H1 (cell line): ENCODE measurements around the gene OR52W1. TPM values are rescaled to one million over a fixed set of nuclear protein-coding genes. Genes with fewer than 3 reads are reported as not detected.

Source experiments
- CTCF ChIA-PET: fragments of 300-600 bp; sonication (Branson Sonifier 250); formaldehyde crosslinking; loops from one replicate; lab custom pipeline; 2021; ENCODE audit not compliant: partially characterized antibody; lab: Charles Lee
- POLR2A ChIA-PET: fragments of 300-600 bp; sonication (Branson Sonifier 250); formaldehyde crosslinking; loops from one replicate; lab custom pipeline; 2021; ENCODE audit warnings: inconsistent platforms; ENCODE audit not compliant: partially characterized antibody; lab: Charles Lee
- DNase-seq, 2 experiments: peaks; one replicate each; pipeline versions ENCODE4 v3.0.0 to v3.0.0-alpha.2; 2010 to 2022; ENCODE audit warnings: low spot score in 2 of 2, low read depth in 1 of 2, mixed read lengths in 1 of 2
- FAIRE-seq: peaks from 2 replicates; lab custom pipeline; 2011; peaks lifted over from hg19 to GRCh38; lab: Jason Lieb, UNC
- H2AFZ ChIP-seq: 2 replicates; pipeline ENCODE4 v1.8.1; 2012; ENCODE audit warnings: low read length, inconsistent platforms
- H2AK5ac ChIP-seq: 2 replicates; pipeline ENCODE4 v1.6.1; 2013; ENCODE audit warnings: low read depth, low read length
- H2BK120ac ChIP-seq: replicated peaks from 2 replicates; pipeline ENCODE3; 2013; ENCODE audit warnings: low read depth, low read length, inconsistent platforms
- H2BK12ac ChIP-seq: 2 replicates; pipeline ENCODE4 v1.6.1; 2013; ENCODE audit warnings: low read depth, low read length
- H2BK15ac ChIP-seq: 2 replicates; pipeline ENCODE4 v1.6.1; 2013; ENCODE audit warnings: low read length
- H2BK20ac ChIP-seq: 2 replicates; pipeline ENCODE4 v1.6.1; 2013; ENCODE audit warnings: low read length
- H2BK5ac ChIP-seq: 2 replicates; pipeline ENCODE4 v1.6.1; 2013; ENCODE audit warnings: low read depth, low read length
- H3K14ac ChIP-seq: 2 replicates; pipeline ENCODE4 v1.6.1; 2013; ENCODE audit warnings: inconsistent platforms; ENCODE audit not compliant: insufficient read length
- H3K18ac ChIP-seq: 2 replicates; pipeline ENCODE4 v1.6.1; 2013; ENCODE audit warnings: low read length; ENCODE audit errors: extremely low read depth
- H3K23ac ChIP-seq: 2 replicates; pipeline ENCODE4 v1.6.1; 2013; ENCODE audit warnings: inconsistent platforms; ENCODE audit not compliant: insufficient read length
- H3K23me2 ChIP-seq: 2 replicates; pipeline ENCODE4 v1.6.1; 2013; ENCODE audit warnings: low read depth, low read length
- H3K27ac ChIP-seq: 2 replicates; pipeline ENCODE4 v1.6.1; 2011; ENCODE audit warnings: low read depth, low read length, inconsistent platforms
- H3K27me3 ChIP-seq, 4 experiments: replicated peaks in 1 of 4; 1 replicate in 1 of 4; 2 replicates in 3 of 4; pipeline versions ENCODE4 v1.6.1 to v1.8.1; 2011 to 2013; ENCODE audit warnings: low read length in 3 of 4, mild to moderate bottlenecking in 3 of 4, inconsistent platforms in 2 of 4, mixed read lengths in 2 of 4, moderate library complexity in 1 of 4; ENCODE audit not compliant: control insufficient read depth in 3 of 4, insufficient read depth in 3 of 4; ENCODE audit errors: extremely low read depth in 1 of 4
- H3K36me3 ChIP-seq, 4 experiments: 2 replicates each; pipeline versions ENCODE4 v1.6.1 to v1.8.1; 2011 to 2013; ENCODE audit warnings: mild to moderate bottlenecking in 4 of 4, low read length in 3 of 4, moderate library complexity in 2 of 4, control low read depth in 1 of 4, inconsistent platforms in 1 of 4; ENCODE audit not compliant: insufficient read depth in 4 of 4, control insufficient read depth in 2 of 4
- H3K4ac ChIP-seq: replicated peaks from 2 replicates; pipeline ENCODE3; 2013; ENCODE audit warnings: low read length, low read depth, mixed read lengths, inconsistent platforms; ENCODE audit not compliant: insufficient read length
- H3K4me1 ChIP-seq, 4 experiments: replicated peaks in 1 of 4; 1 replicate in 1 of 4; 2 replicates in 3 of 4; pipeline versions ENCODE4 v1.6.1 to v1.8.1; 2011 to 2013; ENCODE audit warnings: low read length in 3 of 4, inconsistent platforms in 2 of 4, mixed read lengths in 1 of 4; ENCODE audit not compliant: insufficient read depth in 4 of 4, control insufficient read depth in 3 of 4
- H3K4me2 ChIP-seq, 2 experiments: 2 replicates each; pipeline versions ENCODE4 v1.6.1 to v1.8.1; 2011 to 2013; ENCODE audit warnings: low read depth in 2 of 2, low read length in 2 of 2, control low read depth in 1 of 2, inconsistent platforms in 1 of 2, mild to moderate bottlenecking in 1 of 2; ENCODE audit not compliant: insufficient read depth in 1 of 2
- H3K4me3 ChIP-seq, 4 experiments: fragments of 200-600, 300-600 bp in 1 of 4; sonication (generic), shearing (Covaris generic), sonication (Bioruptor Twin) in 1 of 4; 2 replicates each; pipeline versions ENCODE4 v1.5.1 to v1.8.1; 2011 to 2016; ENCODE audit warnings: low read length in 4 of 4, low read depth in 3 of 4, control low read depth in 2 of 4, inconsistent platforms in 2 of 4, mild to moderate bottlenecking in 2 of 4, mixed read lengths in 1 of 4, moderate library complexity in 1 of 4; ENCODE audit not compliant: insufficient read depth in 2 of 4; ENCODE audit errors: extremely low read depth in 1 of 4
- H3K56ac ChIP-seq: replicated peaks from 2 replicates; pipeline ENCODE3; 2013; ENCODE audit warnings: low read depth, mild to moderate bottlenecking, mixed read lengths, low read length, inconsistent platforms; ENCODE audit not compliant: insufficient read length
- H3K79me1 ChIP-seq: 2 replicates; pipeline ENCODE4 v1.6.1; 2013; ENCODE audit warnings: low read depth, low read length, control low read depth
- H3K79me2 ChIP-seq, 2 experiments: 2 replicates each; pipeline versions ENCODE4 v1.6.1 to v1.8.1; 2012 to 2013; ENCODE audit warnings: low read length in 2 of 2, mild to moderate bottlenecking in 2 of 2, inconsistent platforms in 1 of 2; ENCODE audit not compliant: insufficient read depth in 2 of 2, control insufficient read depth in 1 of 2
- H3K9ac ChIP-seq, 4 experiments: replicated peaks in 1 of 4; 1 replicate in 1 of 4; 2 replicates in 3 of 4; pipeline versions ENCODE4 v1.6.1 to v1.8.1; 2011 to 2013; ENCODE audit warnings: low read depth in 3 of 4, low read length in 3 of 4, control low read depth in 2 of 4, mild to moderate bottlenecking in 2 of 4, moderate library complexity in 2 of 4, inconsistent platforms in 1 of 4; ENCODE audit errors: extremely low read depth in 1 of 4
- H3K9me3 ChIP-seq, 2 experiments: 2 replicates each; pipeline versions ENCODE4 v1.6.1 to v1.8.1; 2012 to 2013; ENCODE audit warnings: mild to moderate bottlenecking in 2 of 2, moderate library complexity in 2 of 2, control low read depth in 1 of 2, inconsistent platforms in 1 of 2, low read depth in 1 of 2, low read length in 1 of 2, mixed read lengths in 1 of 2; ENCODE audit not compliant: insufficient read depth in 2 of 2
- H4K20me1 ChIP-seq, 2 experiments: replicated peaks in 1 of 2; 2 replicates each; pipeline versions ENCODE3 to v1.8.1; 2011 to 2013; ENCODE audit warnings: inconsistent platforms in 2 of 2, low read length in 2 of 2, mild to moderate bottlenecking in 1 of 2; ENCODE audit not compliant: insufficient read depth in 2 of 2, control insufficient read depth in 1 of 2
- H4K5ac ChIP-seq: 2 replicates; pipeline ENCODE4 v1.6.1; 2013; ENCODE audit warnings: low read length, low read depth, mixed read lengths, inconsistent platforms; ENCODE audit not compliant: insufficient read length
- H4K8ac ChIP-seq: 2 replicates; pipeline ENCODE4 v1.8.0; 2013; ENCODE audit warnings: mild to moderate bottlenecking, moderate library complexity, low read length, inconsistent platforms; ENCODE audit not compliant: insufficient read depth; ENCODE audit errors: extremely low read depth
- H4K91ac ChIP-seq: replicated peaks from 2 replicates; pipeline ENCODE3; 2013; ENCODE audit warnings: low read length, mixed read lengths, inconsistent platforms; ENCODE audit not compliant: insufficient read length
- BCL11A ChIP-seq, 2 experiments: IDR thresholded peaks; one replicate each; pipeline ENCODE4 v1.6.1; 2011; ENCODE audit warnings: low read depth in 2 of 2, low read length in 2 of 2, mild to moderate bottlenecking in 2 of 2
- CBX5 ChIP-seq: fragments of 300-800, 300-1000 bp; sonication (generic); IDR thresholded peaks from 2 replicates; pipeline ENCODE4 v1.7.1; 2016; ENCODE audit warnings: antibody characterized with exemption, low read length, low read depth
- CBX8 ChIP-seq: fragments of 300-800, 300-1000 bp; sonication (generic); IDR thresholded peaks from 2 replicates; pipeline ENCODE4 v1.7.1; 2016; ENCODE audit warnings: low read depth, low read length, borderline replicate concordance
- CREB1 ChIP-seq: IDR thresholded peaks from 2 replicates; pipeline ENCODE4 v1.6.1; 2012; ENCODE audit warnings: inconsistent platforms
- JUN ChIP-seq: IDR thresholded peaks from 2 replicates; pipeline ENCODE4 v1.6.1; 2011; ENCODE audit warnings: low read depth, mild to moderate bottlenecking, improper control_type of control experiment, low read length
- KDM4A ChIP-seq: IDR thresholded peaks from one replicate; pipeline ENCODE4 v1.7.1; 2012; ENCODE audit warnings: low read depth, mild to moderate bottlenecking, moderate library complexity, low read length, inconsistent platforms; ENCODE audit not compliant: severe bottlenecking
- SIX5 ChIP-seq: IDR thresholded peaks from 2 replicates; pipeline ENCODE4 v1.6.1; 2011; ENCODE audit warnings: mild to moderate bottlenecking, low read depth, low read length
- SP1 ChIP-seq: IDR thresholded peaks from 2 replicates; pipeline ENCODE4 v1.6.1; 2011; ENCODE audit warnings: low read depth, low read length
- SUZ12 ChIP-seq: fragments of 200-600 bp; sonication (generic); IDR thresholded peaks from 2 replicates; pipeline ENCODE4 v1.6.1; 2012; ENCODE audit warnings: mild to moderate bottlenecking, inconsistent platforms, low read length, moderate library complexity, mixed read lengths
- TAF7 ChIP-seq: optimal IDR thresholded peaks from 2 replicates; pipeline ENCODE3; 2011; ENCODE audit warnings: low read depth, mild to moderate bottlenecking, inconsistent platforms, low read length, moderate library complexity, borderline replicate concordance
- ZNF274 ChIP-seq: IDR thresholded peaks from 2 replicates; pipeline ENCODE4 v1.7.0; 2012; ENCODE audit warnings: low read length, borderline replicate concordance; ENCODE audit errors: extremely low read depth
- polyA plus RNA-seq, 7 experiments: library from polyadenylated mRNA; depleted of rRNA in 3 of 7; stranded (reverse) in 5 of 7; unstranded in 2 of 7; fragments of >200 nt in 5 of 7; fragments of 200-250 nt in 2 of 7; gene quantifications; 1 replicate in 5 of 7; 2 replicates in 1 of 7; 4 replicates in 1 of 7; pipeline versions ENCODE4 v1.2.1 to v1.2.3, GENCODE V29; 2011 to 2013; ENCODE audit warnings: missing spikeins in 2 of 7, mixed read lengths in 2 of 7
- total RNA-seq: library from RNA; stranded (reverse); fragmentation: NEBNext Ultra II Directional; extraction: Animal tissue kit (Norgen Biotek cat#: 25700); gene quantifications from 2 replicates; pipeline ENCODE4 v1.2.1, GENCODE V29; 2021
- TF ChIP-seq, protein P1 (sequence below): IDR thresholded peaks from 2 replicates; pipeline ENCODE4 v1.6.1; 2011; ENCODE audit warnings: low read depth, mild to moderate bottlenecking, low read length; ENCODE audit not compliant: insufficient read depth
- TF ChIP-seq, protein P2 (sequence below): IDR thresholded peaks from 2 replicates; pipeline ENCODE4 v1.6.1; 2012; ENCODE audit warnings: low read length, inconsistent platforms
- TF ChIP-seq, protein P3 (sequence below): IDR thresholded peaks from 2 replicates; pipeline ENCODE4 v1.6.1; 2012; ENCODE audit warnings: inconsistent platforms

Gene OR52W1
- total and polyA plus RNA-seq, 2 of the 8 experiments (the other 6 are each of a cell fraction or from before 2014, with no cell fraction given): not detected

DNA sequence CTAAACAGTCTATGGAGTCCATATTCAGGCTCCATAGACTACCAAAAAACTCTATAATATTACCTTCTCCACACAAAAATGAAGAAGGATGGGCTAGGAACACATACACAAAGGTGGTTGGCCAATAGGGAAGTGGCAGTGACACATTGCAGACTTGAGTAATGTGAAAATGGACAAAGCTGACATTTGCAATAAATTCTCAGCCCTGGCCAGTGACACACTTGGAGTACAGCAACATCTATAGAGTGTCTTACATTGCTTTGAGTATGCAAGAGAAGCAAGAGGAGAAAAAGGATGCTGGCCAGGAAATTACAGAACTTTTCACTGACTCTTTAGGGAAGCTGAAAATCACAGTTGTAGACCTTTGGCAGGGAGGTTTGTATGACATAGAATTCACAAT, 7.3 kb upstream of the OR52W1 start:
- H3K4me2 ChIP-seq: no peak overlapping the region
- H2BK20ac ChIP-seq: no peak overlapping the region
- no peak overlapping the region for H2AFZ ChIP-seq
- no peak overlapping the region for H3K14ac ChIP-seq
- no peak overlapping the region for H3K18ac ChIP-seq
- H3K27me3 ChIP-seq: no peaks in the 10 kb centered on the region
- H3K56ac ChIP-seq: no peak overlapping the region
- H3K36me3 ChIP-seq: no peaks in the 10 kb centered on the region
- H4K5ac ChIP-seq: no peak overlapping the region
- no peak overlapping the region for H3K9ac ChIP-seq
- H3K4me1 ChIP-seq: no peaks in the 10 kb centered on the region
- H4K20me1 ChIP-seq: no peaks in the 10 kb centered on the region
- H2AK5ac ChIP-seq: no peak overlapping the region
- H3K9me3 ChIP-seq: no peaks in the 10 kb centered on the region
- H4K8ac ChIP-seq: no peak overlapping the region
- H4K91ac ChIP-seq: no peak overlapping the region
- H2BK12ac ChIP-seq: no peak overlapping the region
- H3K79me2 ChIP-seq: no peaks in the 10 kb centered on the region
- H3K23me2 ChIP-seq: no peaks in the 10 kb centered on the region
- ChIA-PET CTCF (no interaction called here), POLR2A (no interaction called here)
- FAIRE-seq (no peak), DNase-seq (no peak)
- no peak overlapping the region for H2BK15ac ChIP-seq
- no peak overlapping the region for H3K4ac ChIP-seq
- no peak overlapping the region for H3K27ac ChIP-seq
- H3K79me1 ChIP-seq: no peaks in the 10 kb centered on the region
- H3K23ac ChIP-seq: no peak overlapping the region
- H2BK120ac ChIP-seq: no peak overlapping the region
- no peak overlapping the region for H2BK5ac ChIP-seq
- no peak overlapping the region for H3K4me3 ChIP-seq
- TF ChIP-seq CREB1 (no peak), JUN (no peak), CBX5 (no peak), KDM4A (no peak), BCL11A (IDR thresholded peaks at IDR 0.05; ENCODE audit: low read depth in 2 of 2, low read length in 2 of 2) (no peak), SIX5 (no peak), SUZ12 (no peak), TAF7 (no peak), CBX8 (no peak), ZNF274 (no peak), SP1 (no peak)
- TF ChIP-seq, protein P1, sequence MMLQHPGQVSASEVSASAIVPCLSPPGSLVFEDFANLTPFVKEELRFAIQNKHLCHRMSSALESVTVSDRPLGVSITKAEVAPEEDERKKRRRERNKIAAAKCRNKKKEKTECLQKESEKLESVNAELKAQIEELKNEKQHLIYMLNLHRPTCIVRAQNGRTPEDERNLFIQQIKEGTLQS: no peak
- TF ChIP-seq, protein P2, sequence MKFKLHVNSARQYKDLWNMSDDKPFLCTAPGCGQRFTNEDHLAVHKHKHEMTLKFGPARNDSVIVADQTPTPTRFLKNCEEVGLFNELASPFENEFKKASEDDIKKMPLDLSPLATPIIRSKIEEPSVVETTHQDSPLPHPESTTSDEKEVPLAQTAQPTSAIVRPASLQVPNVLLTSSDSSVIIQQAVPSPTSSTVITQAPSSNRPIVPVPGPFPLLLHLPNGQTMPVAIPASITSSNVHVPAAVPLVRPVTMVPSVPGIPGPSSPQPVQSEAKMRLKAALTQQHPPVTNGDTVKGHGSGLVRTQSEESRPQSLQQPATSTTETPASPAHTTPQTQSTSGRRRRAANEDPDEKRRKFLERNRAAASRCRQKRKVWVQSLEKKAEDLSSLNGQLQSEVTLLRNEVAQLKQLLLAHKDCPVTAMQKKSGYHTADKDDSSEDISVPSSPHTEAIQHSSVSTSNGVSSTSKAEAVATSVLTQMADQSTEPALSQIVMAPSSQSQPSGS: no peak
- TF ChIP-seq, protein P3, sequence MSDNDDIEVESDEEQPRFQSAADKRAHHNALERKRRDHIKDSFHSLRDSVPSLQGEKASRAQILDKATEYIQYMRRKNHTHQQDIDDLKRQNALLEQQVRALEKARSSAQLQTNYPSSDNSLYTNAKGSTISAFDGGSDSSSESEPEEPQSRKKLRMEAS: no peak
